ENCODE measurements around the gene PDK3.
A peak's percentile ranks its signal among the peaks of the same experiment; 100 is the strongest.

PDK3 gene

DNA sequence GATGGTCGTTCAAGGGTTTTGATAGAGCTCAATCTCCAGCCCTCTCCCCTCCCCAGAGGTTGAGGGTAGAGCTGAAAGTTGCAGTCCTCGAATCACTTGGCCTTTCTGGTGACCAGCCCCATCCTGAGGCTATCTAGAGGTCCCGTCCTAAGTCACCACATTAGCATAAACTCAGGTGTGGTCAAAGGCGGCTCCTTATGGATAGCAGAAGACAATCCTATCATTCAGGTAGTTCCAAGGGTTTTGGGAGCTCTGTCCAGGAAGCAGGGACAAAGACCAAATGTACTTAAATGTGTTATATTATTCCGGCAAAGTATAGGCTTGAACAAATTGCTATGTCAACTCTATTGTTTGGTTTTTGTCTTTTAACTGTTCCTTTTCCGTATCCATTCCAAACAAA, 30.6 kb downstream of the PDK3 start:
- Histone ChIP-seq H3K9me3 (ENCODE audit: control insufficient read depth, low read length) (no peaks in the 10 kb centered on the region), H3K4me3 (ENCODE audit: insufficient read depth, low read depth, low read length, poor library complexity, severe bottlenecking) (no peak overlapping the region), H3K27ac (ENCODE audit: insufficient read depth, low read length, poor library complexity, severe bottlenecking) (no peak overlapping the region), H3K36me3 (ENCODE audit: control insufficient read depth, insufficient read depth, low read length) (peaks cover 3% of the 10 kb centered on the region), H3K4me1 (ENCODE audit: control insufficient read depth, insufficient read depth, low read length, poor library complexity, severe bottlenecking) (peaks cover 8% of the 10 kb centered on the region), H3K27me3 (replicated peaks; ENCODE audit: control insufficient read depth, insufficient read depth, low read length, poor library complexity, severe bottlenecking) (no peaks in the 10 kb centered on the region)
- DNase-seq: no peak

DNA sequence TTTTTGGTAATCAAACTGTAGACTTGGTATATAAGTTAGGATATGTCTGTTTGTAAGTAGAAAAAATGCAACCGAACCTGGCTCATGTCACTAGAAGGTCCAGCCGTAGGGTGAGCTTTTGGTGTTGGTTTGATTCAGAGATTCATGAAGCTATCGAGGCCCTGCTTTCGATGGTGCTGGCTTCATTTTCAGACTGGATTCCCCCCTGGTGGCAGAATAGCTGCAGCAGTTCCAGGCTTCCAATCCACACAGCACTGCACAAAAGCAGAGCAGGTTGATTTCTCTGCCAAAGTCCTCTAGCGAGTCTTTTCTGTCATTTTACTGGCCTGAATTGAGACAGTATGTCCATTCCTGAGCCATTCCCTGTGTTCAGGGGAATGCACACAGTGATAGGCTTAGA, 33.1 kb downstream of the PDK3 start:
- Histone ChIP-seq H3K4me3 (ENCODE audit: insufficient read depth, low read depth, low read length, poor library complexity, severe bottlenecking) (no peak overlapping the region), H3K36me3 (ENCODE audit: control insufficient read depth, insufficient read depth, low read length) (peaks cover 3% of the 10 kb centered on the region), H3K9me3 (ENCODE audit: control insufficient read depth, low read length) (no peaks in the 10 kb centered on the region), H3K27me3 (replicated peaks; ENCODE audit: control insufficient read depth, insufficient read depth, low read length, poor library complexity, severe bottlenecking) (no peaks in the 10 kb centered on the region), H3K4me1 (ENCODE audit: control insufficient read depth, insufficient read depth, low read length, poor library complexity, severe bottlenecking) (peaks cover 8% of the 10 kb centered on the region), H3K27ac (ENCODE audit: insufficient read depth, low read length, poor library complexity, severe bottlenecking) (peak overlapping the region; percentile 39)
- DNase-seq: peak in 1 of 3 donors; percentile 8

DNA sequence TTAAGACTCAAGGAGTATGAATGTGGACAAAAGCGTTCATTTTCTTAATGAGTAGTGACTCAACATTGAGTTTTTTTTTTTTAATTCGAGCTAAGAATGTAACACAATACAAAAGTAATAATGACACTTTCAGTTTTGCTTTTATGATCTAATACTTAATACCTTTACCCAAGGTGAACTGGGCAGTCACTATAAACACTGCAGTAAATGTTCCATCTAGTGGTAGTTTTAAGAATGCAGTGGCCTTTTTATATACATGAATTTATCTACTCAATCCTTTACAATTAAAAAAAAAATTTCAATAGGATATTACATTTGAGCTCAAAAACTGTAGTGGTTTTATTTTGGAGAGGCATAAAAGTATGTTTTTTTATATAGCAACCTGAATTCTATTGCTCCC, 33.9 kb downstream of the PDK3 start:
- Histone ChIP-seq H3K4me1 (ENCODE audit: control insufficient read depth, insufficient read depth, low read length, poor library complexity, severe bottlenecking) (peaks cover 3% of the 10 kb centered on the region), H3K9me3 (ENCODE audit: control insufficient read depth, low read length) (no peaks in the 10 kb centered on the region), H3K36me3 (ENCODE audit: control insufficient read depth, insufficient read depth, low read length) (peaks cover 3% of the 10 kb centered on the region), H3K4me3 (ENCODE audit: insufficient read depth, low read depth, low read length, poor library complexity, severe bottlenecking) (no peak overlapping the region), H3K27me3 (replicated peaks; ENCODE audit: control insufficient read depth, insufficient read depth, low read length, poor library complexity, severe bottlenecking) (no peaks in the 10 kb centered on the region), H3K27ac (ENCODE audit: insufficient read depth, low read length, poor library complexity, severe bottlenecking) (peak overlapping the region; percentile 39)
- no peak for DNase-seq

DNA sequence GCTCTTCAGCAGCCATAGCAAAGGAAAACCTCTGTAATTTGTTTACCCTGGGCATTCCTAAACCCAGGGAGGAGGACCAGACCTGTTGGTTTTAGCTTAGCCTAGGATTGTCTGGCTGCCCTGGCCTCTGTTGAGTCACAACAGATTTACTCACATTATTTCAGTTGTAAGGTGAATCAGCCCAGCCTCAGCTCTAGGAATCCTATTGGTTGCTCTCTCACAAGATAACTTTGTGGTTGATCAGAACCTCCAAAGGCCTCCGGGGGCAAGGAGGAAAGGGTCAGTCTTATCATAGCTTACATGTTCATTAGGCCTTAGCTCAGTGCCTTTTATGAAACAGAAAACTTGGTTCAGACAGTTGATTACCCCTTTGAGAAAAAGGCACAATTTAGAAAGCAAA, 41.0 kb downstream of the PDK3 start:
- H3K4me3 ChIP-seq (ENCODE audit: insufficient read depth, low read depth, low read length, poor library complexity, severe bottlenecking): no peak overlapping the region
- H3K27ac ChIP-seq (ENCODE audit: insufficient read depth, low read length, poor library complexity, severe bottlenecking): no peak overlapping the region
- H3K4me1 ChIP-seq (ENCODE audit: control insufficient read depth, insufficient read depth, low read length, poor library complexity, severe bottlenecking): no peaks in the 10 kb centered on the region
- H3K9me3 ChIP-seq (ENCODE audit: control insufficient read depth, low read length): no peaks in the 10 kb centered on the region
- H3K36me3 ChIP-seq (ENCODE audit: control insufficient read depth, insufficient read depth, low read length): peaks cover 4% of the 10 kb centered on the region
- H3K27me3 ChIP-seq (replicated peaks; ENCODE audit: control insufficient read depth, insufficient read depth, low read length, poor library complexity, severe bottlenecking): no peaks in the 10 kb centered on the region
- no peak for DNase-seq

DNA sequence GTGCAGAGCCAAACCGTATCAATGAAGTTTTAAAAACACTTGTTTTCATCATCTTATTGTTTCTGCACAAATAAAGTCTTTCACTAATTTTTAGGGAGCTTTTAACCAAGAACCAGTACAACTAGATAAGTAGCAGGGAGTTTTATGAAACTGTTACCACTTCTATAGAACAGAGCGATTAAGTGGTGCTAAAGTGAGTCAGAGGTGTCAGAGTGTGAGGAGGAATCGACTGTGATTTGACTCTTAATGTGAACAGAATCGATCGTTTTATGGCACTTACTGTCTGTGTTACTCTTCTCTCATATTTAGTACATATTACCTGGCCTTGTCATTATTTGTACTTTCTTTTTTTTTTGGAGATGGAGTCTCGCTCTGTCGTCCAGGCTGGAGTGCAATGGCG, 43.3 kb downstream of the PDK3 start:
- Histone ChIP-seq H3K9me3 (ENCODE audit: control insufficient read depth, low read length) (no peaks in the 10 kb centered on the region), H3K4me1 (ENCODE audit: control insufficient read depth, insufficient read depth, low read length, poor library complexity, severe bottlenecking) (no peaks in the 10 kb centered on the region), H3K27ac (ENCODE audit: insufficient read depth, low read length, poor library complexity, severe bottlenecking) (no peak overlapping the region), H3K4me3 (ENCODE audit: insufficient read depth, low read depth, low read length, poor library complexity, severe bottlenecking) (no peak overlapping the region), H3K36me3 (ENCODE audit: control insufficient read depth, insufficient read depth, low read length) (peaks cover 4% of the 10 kb centered on the region), H3K27me3 (replicated peaks; ENCODE audit: control insufficient read depth, insufficient read depth, low read length, poor library complexity, severe bottlenecking) (no peaks in the 10 kb centered on the region)
- DNase-seq: no peak

DNA sequence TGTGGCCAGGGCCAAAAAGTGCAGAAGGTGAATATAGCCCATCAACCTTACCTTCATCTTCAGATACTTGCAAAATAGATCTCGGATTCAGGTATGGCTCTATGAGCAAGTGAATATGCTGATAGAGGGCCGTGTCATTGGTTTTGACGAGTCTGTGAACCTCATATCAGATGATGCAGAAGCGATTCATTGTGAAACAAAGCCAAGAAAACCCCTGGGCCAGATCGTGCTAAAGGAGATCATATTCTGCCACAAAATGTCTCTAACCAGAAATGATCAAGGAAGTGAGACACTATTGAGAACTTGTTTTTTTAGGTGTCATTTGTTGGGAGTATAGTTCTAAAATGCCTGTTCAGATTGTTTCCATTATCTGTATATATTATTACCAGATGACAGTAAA, 48.3 kb downstream of the PDK3 start:
- no peak overlapping the region for H3K4me3 ChIP-seq (ENCODE audit: insufficient read depth, low read depth, low read length, poor library complexity, severe bottlenecking)
- no peaks in the 10 kb centered on the region for H3K4me1 ChIP-seq (ENCODE audit: control insufficient read depth, insufficient read depth, low read length, poor library complexity, severe bottlenecking)
- no peaks in the 10 kb centered on the region for H3K9me3 ChIP-seq (ENCODE audit: control insufficient read depth, low read length)
- no peak overlapping the region for H3K27ac ChIP-seq (ENCODE audit: insufficient read depth, low read length, poor library complexity, severe bottlenecking)
- no peaks in the 10 kb centered on the region for H3K27me3 ChIP-seq (replicated peaks; ENCODE audit: control insufficient read depth, insufficient read depth, low read length, poor library complexity, severe bottlenecking)
- DNase-seq: no peak
- H3K36me3 ChIP-seq (ENCODE audit: control insufficient read depth, insufficient read depth, low read length): peaks cover 4% of the 10 kb centered on the region

DNA sequence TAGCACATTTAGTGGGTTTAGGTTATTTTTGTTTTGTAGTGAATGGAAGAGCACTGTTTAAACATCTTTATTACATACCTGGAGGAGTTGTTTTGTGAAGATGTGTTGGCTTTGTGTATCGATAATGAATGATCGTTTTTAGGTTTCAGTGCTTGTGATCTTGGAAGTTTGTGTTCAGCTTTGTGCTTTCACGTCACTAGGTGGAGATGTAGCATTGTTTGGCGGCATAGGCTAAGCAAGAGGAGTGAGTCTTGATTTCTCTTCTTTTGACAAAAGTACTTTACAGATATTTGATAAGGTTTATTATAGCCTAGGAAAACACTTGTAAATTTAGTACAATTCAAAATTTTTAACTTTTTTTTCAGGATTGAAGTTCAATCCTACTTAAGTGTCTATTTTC, 50.4 kb downstream of the PDK3 start:
- Histone ChIP-seq H3K36me3 (ENCODE audit: control insufficient read depth, insufficient read depth, low read length) (no peaks in the 10 kb centered on the region), H3K27ac (ENCODE audit: insufficient read depth, low read length, poor library complexity, severe bottlenecking) (no peak overlapping the region), H3K4me1 (ENCODE audit: control insufficient read depth, insufficient read depth, low read length, poor library complexity, severe bottlenecking) (no peaks in the 10 kb centered on the region), H3K27me3 (replicated peaks; ENCODE audit: control insufficient read depth, insufficient read depth, low read length, poor library complexity, severe bottlenecking) (no peaks in the 10 kb centered on the region), H3K4me3 (ENCODE audit: insufficient read depth, low read depth, low read length, poor library complexity, severe bottlenecking) (no peak overlapping the region), H3K9me3 (ENCODE audit: control insufficient read depth, low read length) (no peaks in the 10 kb centered on the region)
- no peak for DNase-seq

DNA sequence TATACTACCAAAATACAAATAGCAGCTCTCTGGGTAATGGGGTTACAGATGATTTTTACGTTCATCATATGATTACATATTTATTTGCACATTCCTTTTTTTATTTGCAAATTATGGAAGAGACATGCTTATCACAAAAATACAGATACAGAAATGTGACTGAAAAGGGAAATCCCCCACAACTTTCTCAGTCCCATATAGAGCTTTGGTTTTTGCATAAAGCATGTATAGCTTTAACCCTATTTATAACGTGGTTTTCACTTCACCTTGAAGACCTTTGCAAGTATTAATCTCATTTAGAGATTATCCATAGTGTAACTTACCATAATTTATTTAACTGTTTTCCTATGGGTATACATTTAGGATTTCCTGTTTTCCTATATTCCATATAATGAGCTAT, 55.4 kb downstream of the PDK3 start:
- Histone ChIP-seq H3K9me3 (ENCODE audit: control insufficient read depth, low read length) (no peaks in the 10 kb centered on the region), H3K4me3 (ENCODE audit: insufficient read depth, low read depth, low read length, poor library complexity, severe bottlenecking) (no peak overlapping the region), H3K4me1 (ENCODE audit: control insufficient read depth, insufficient read depth, low read length, poor library complexity, severe bottlenecking) (no peaks in the 10 kb centered on the region), H3K27me3 (replicated peaks; ENCODE audit: control insufficient read depth, insufficient read depth, low read length, poor library complexity, severe bottlenecking) (no peaks in the 10 kb centered on the region), H3K36me3 (ENCODE audit: control insufficient read depth, insufficient read depth, low read length) (no peaks in the 10 kb centered on the region), H3K27ac (ENCODE audit: insufficient read depth, low read length, poor library complexity, severe bottlenecking) (no peak overlapping the region)
- DNase-seq: no peak

DNA sequence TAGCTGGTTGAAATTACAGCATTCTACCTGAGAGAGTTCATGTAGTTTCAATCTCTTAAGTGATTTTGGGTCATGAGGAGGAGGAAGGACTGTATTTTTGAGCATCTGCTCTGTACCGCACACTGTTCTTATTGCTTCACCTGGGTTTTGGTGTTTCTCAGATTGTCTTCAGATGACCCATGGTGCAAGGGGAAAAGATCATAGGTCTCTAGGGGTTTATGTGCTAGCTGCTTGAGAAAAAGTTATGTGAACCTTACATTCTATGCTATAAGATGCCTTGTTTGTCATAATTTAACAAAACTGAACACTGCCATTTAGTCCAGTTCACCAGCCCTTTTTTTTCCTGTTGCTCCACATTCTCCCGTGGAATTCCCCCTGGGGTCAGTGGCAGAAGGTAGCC, 60.4 kb downstream of the PDK3 start:
- Histone ChIP-seq H3K9me3 (ENCODE audit: control insufficient read depth, low read length) (no peaks in the 10 kb centered on the region), H3K36me3 (ENCODE audit: control insufficient read depth, insufficient read depth, low read length) (peaks cover 10% of the 10 kb centered on the region), H3K4me1 (ENCODE audit: control insufficient read depth, insufficient read depth, low read length, poor library complexity, severe bottlenecking) (no peaks in the 10 kb centered on the region), H3K4me3 (ENCODE audit: insufficient read depth, low read depth, low read length, poor library complexity, severe bottlenecking) (no peak overlapping the region), H3K27me3 (replicated peaks; ENCODE audit: control insufficient read depth, insufficient read depth, low read length, poor library complexity, severe bottlenecking) (no peaks in the 10 kb centered on the region), H3K27ac (ENCODE audit: insufficient read depth, low read length, poor library complexity, severe bottlenecking) (no peak overlapping the region)
- DNase-seq: no peak

DNA sequence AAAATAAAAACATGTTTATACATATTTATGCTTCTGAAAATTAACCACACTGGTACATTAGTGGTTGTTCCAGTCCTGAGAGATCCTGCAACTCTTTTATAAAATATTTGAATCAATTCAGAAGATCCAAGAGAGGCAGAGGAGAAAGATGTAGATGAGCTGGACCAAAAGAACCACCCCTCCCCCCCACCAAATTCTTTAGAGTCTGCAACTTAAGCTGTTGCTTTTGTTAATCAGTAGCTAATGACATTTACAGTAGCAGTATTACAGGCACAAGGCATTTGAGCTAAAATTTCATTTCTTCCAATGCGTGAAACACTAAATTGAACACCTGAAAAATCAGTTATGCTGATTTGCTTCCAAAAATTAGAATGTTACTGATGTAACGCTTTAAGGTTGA, 61.5 kb downstream of the PDK3 start:
- H3K36me3 ChIP-seq (ENCODE audit: control insufficient read depth, insufficient read depth, low read length): peaks cover 10% of the 10 kb centered on the region
- H3K9me3 ChIP-seq (ENCODE audit: control insufficient read depth, low read length): no peaks in the 10 kb centered on the region
- DNase-seq: no peak
- no peak overlapping the region for H3K4me3 ChIP-seq (ENCODE audit: insufficient read depth, low read depth, low read length, poor library complexity, severe bottlenecking)
- H3K27ac ChIP-seq (ENCODE audit: insufficient read depth, low read length, poor library complexity, severe bottlenecking): no peak overlapping the region
- H3K27me3 ChIP-seq (replicated peaks; ENCODE audit: control insufficient read depth, insufficient read depth, low read length, poor library complexity, severe bottlenecking): no peaks in the 10 kb centered on the region
- no peaks in the 10 kb centered on the region for H3K4me1 ChIP-seq (ENCODE audit: control insufficient read depth, insufficient read depth, low read length, poor library complexity, severe bottlenecking)

DNA sequence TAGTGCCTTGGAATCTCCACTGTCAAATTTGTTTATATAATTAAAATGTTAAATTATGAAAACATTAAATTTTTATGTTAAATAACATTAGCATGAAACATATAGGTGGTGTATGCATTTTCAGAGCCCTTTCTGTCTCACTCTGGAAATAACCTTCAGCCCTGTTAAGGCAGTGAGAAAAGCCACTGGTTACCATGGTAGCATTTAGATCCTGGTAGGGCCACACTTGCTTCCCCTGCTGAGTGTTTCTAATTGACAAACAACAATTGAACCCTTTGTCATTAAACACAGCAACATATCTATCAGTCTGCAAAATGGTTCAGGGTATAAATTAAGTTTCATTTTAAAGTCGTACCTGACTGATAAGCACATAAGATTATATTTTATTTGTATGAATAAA, 63.5 kb downstream of the PDK3 start:
- no peaks in the 10 kb centered on the region for H3K9me3 ChIP-seq (ENCODE audit: control insufficient read depth, low read length)
- H3K27ac ChIP-seq (ENCODE audit: insufficient read depth, low read length, poor library complexity, severe bottlenecking): no peak overlapping the region
- H3K4me3 ChIP-seq (ENCODE audit: insufficient read depth, low read depth, low read length, poor library complexity, severe bottlenecking): no peak overlapping the region
- no peaks in the 10 kb centered on the region for H3K27me3 ChIP-seq (replicated peaks; ENCODE audit: control insufficient read depth, insufficient read depth, low read length, poor library complexity, severe bottlenecking)
- H3K4me1 ChIP-seq (ENCODE audit: control insufficient read depth, insufficient read depth, low read length, poor library complexity, severe bottlenecking): no peaks in the 10 kb centered on the region
- no peak for DNase-seq
- H3K36me3 ChIP-seq (ENCODE audit: control insufficient read depth, insufficient read depth, low read length): peaks cover 10% of the 10 kb centered on the region
